Peyer's patch (tissue), 4 donors: ENCODE data around the gene BRF1. TPM values are rescaled to one million over a fixed set of nuclear protein-coding genes. Genes with fewer than 3 reads are reported as not detected.
"Not testable (repeated sequence)": the region's sequence is repeated elsewhere in the genome, so short reads cannot be mapped to it uniquely, and the experiment has no call there.

Source experiments
- DNase-seq, 3 donors: peaks; one replicate each; pipeline ENCODE4 v3.0.0-alpha.2; 2017 to 2019
- H3K27ac ChIP-seq, 4 donors: fragments of 200-600 bp; sonication (generic); one replicate each; pipeline ENCODE4 v1.5.1; 2016 to 2019
- H3K27me3 ChIP-seq, 2 donors: fragments of 200-600 bp; sonication (generic); one replicate each; pipeline ENCODE4 v1.5.1; 2019
- H3K36me3 ChIP-seq, 3 donors: fragments of 200-600 bp; sonication (generic); one replicate each; pipeline ENCODE4 v1.5.1; 2016 to 2019
- H3K4me1 ChIP-seq, 4 donors: fragments of 200-600 bp; sonication (generic); one replicate each; pipeline ENCODE4 v1.5.1; 2016 to 2019
- H3K4me3 ChIP-seq, 4 donors: fragments of 200-600 bp; sonication (generic); 1 replicate in 3 of 4; 2 replicates in 1 of 4; pipeline ENCODE4 v1.5.1; 2016 to 2019; ENCODE audit warnings: mild to moderate bottlenecking in 1 of 4
- H3K9me3 ChIP-seq, 4 donors: fragments of 200-600 bp; sonication (generic); one replicate each; pipeline ENCODE4 v1.5.1; 2016 to 2019; ENCODE audit warnings: mild to moderate bottlenecking in 1 of 4
- CTCF ChIP-seq, 6 experiments: fragments of 450-650 bp in 4 of 6; fragments of 200-600 bp in 2 of 6; sonication (generic) in 1 of 6; IDR thresholded peaks; one replicate each; pipeline ENCODE4 v1.5.1; 2017 to 2019; ENCODE audit warnings: antibody characterized with exemption in 6 of 6, mild to moderate bottlenecking in 3 of 6, moderate library complexity in 1 of 6
- POLR2A ChIP-seq, 2 donors: fragments of 450-650 bp; IDR thresholded peaks; one replicate each; pipeline ENCODE4 v1.5.1; 2017; ENCODE audit warnings: antibody characterized with exemption in 2 of 2, mild to moderate bottlenecking in 2 of 2, moderate library complexity in 2 of 2
- total RNA-seq, 4 donors: library from RNA; depleted of rRNA; stranded (reverse); fragments of >200 nt; gene quantifications; one replicate each; pipeline ENCODE4 v1.1.0, GENCODE V29; 2016

The BRF1 gene
- total RNA-seq, 4 donors from 2014 or later: 40.8 to 112 (median 90.3) TPM

GRCh38 chr14:105337433-105337832, 36.6 kb upstream of the BRF1 start:
- Histone ChIP-seq H3K4me3 (no peak overlapping the region), H3K4me1 (peaks cover 0 to 16% (median 0%) of the 10 kb centered on the region in 4 donors), H3K9me3 (no peaks in the 10 kb centered on the region), H3K27ac (no peak overlapping the region), H3K27me3 (no peaks in the 10 kb centered on the region), H3K36me3 (no peaks in the 10 kb centered on the region)
- DNase-seq: no peak
- TF ChIP-seq POLR2A (IDR thresholded peaks at IDR 0.05) (no peak), CTCF (IDR thresholded peaks at IDR 0.05) (no peak)

- peaks cover 0 to 16% (median 0%) of the 10 kb centered on the region in 4 donors for H3K4me1 ChIP-seq
- H3K4me3 ChIP-seq: no peak overlapping the region
- no peak overlapping the region for H3K27ac ChIP-seq
- no peaks in the 10 kb centered on the region for H3K27me3 ChIP-seq
- TF ChIP-seq CTCF (IDR thresholded peaks at IDR 0.05): no peak
- TF ChIP-seq POLR2A (IDR thresholded peaks at IDR 0.05): no peak
- H3K36me3 ChIP-seq: no peaks in the 10 kb centered on the region
- DNase-seq: no peak
- no peaks in the 10 kb centered on the region for H3K9me3 ChIP-seq
Measured at GRCh38 chr14:105336477-105337287, 35.9 kb upstream of the BRF1 start.

- no peaks in the 10 kb centered on the region for H3K9me3 ChIP-seq
- no peak for TF ChIP-seq POLR2A (IDR thresholded peaks at IDR 0.05)
- no peak for TF ChIP-seq CTCF (IDR thresholded peaks at IDR 0.05)
- H3K4me1 ChIP-seq: peaks cover 0 to 14% (median 0%) of the 10 kb centered on the region in 4 donors
- no peaks in the 10 kb centered on the region for H3K27me3 ChIP-seq
- H3K4me3 ChIP-seq: no peak overlapping the region
- H3K27ac ChIP-seq: no peak overlapping the region
- H3K36me3 ChIP-seq: no peaks in the 10 kb centered on the region
- DNase-seq: no peak
Measured at GRCh38 chr14:105335735-105336476, 35.1 kb upstream of the BRF1 start.

- DNase-seq, H3K4me3 ChIP-seq: not testable (repeated sequence)
- peaks cover 0 to 13% (median 2%) of the 10 kb centered on the region in 4 donors for H3K4me1 ChIP-seq
Measured at GRCh38 chr14:105335231-105335542, 34.4 kb upstream of the BRF1 start.

GRCh38 chr14:105334383-105335230, 33.8 kb upstream of the BRF1 start:
- H3K36me3 ChIP-seq: no peaks in the 10 kb centered on the region
- H3K9me3 ChIP-seq: no peaks in the 10 kb centered on the region
- no peak for DNase-seq
- no peak overlapping the region for H3K27ac ChIP-seq
- H3K4me1 ChIP-seq: peaks cover 0 to 13% (median 2%) of the 10 kb centered on the region in 4 donors
- no peak overlapping the region for H3K4me3 ChIP-seq
- no peaks in the 10 kb centered on the region for H3K27me3 ChIP-seq
- no peak for TF ChIP-seq POLR2A (IDR thresholded peaks at IDR 0.05)

More at GRCh38 chr14:105335231-105335542, 34.4 kb upstream of the BRF1 start:
- not testable (repeated sequence) for H3K9me3 ChIP-seq, H3K27me3 ChIP-seq, H3K36me3 ChIP-seq, H3K27ac ChIP-seq

GRCh38 chr14:105333613-105334364, 33.0 kb upstream of the BRF1 start:
- Histone ChIP-seq H3K9me3 (no peaks in the 10 kb centered on the region), H3K4me3 (no peak overlapping the region), H3K27me3 (no peaks in the 10 kb centered on the region), H3K36me3 (no peaks in the 10 kb centered on the region), H3K4me1 (peaks cover 0 to 13% (median 2%) of the 10 kb centered on the region in 4 donors), H3K27ac (no peak overlapping the region)
- DNase-seq: no peak
- no peak for TF ChIP-seq CTCF (IDR thresholded peaks at IDR 0.05)
- TF ChIP-seq POLR2A (IDR thresholded peaks at IDR 0.05): no peak
